HepG2 (cell line): ENCODE data around the gene ANXA10.

Experiments
- PCBP1 ChIP-seq: fragments of 200-400 bp; formaldehyde crosslinking; IDR thresholded peaks from 2 replicates; pipeline ENCODE4 v1.6.1; 2017; ENCODE audit warnings: mild to moderate bottlenecking, low read depth, low read length, borderline replicate concordance
- SP1 ChIP-seq, 2 experiments: fragments of 450-650 bp in 1 of 2; sonication (generic) in 1 of 2; formaldehyde crosslinking in 1 of 2; IDR thresholded peaks; 2 replicates each; pipeline versions ENCODE4 v1.4.0 to v1.6.1; 2016 to 2020; ENCODE audit warnings: missing genetic modification reagents in 1 of 2
- TARDBP ChIP-seq: sonication (generic); formaldehyde crosslinking; IDR thresholded peaks from 2 replicates; pipeline ENCODE4 v1.8.0; 2022; ENCODE audit warnings: mild to moderate bottlenecking, missing genetic modification reagents
- ZBTB1 ChIP-seq: sonication (generic); formaldehyde crosslinking; IDR thresholded peaks from 2 replicates; pipeline ENCODE4 v1.4.0; 2020; ENCODE audit warnings: missing genetic modification reagents, borderline replicate concordance
- TF ChIP-seq, protein P1 (sequence below): sonication (generic); formaldehyde crosslinking; IDR thresholded peaks from 2 replicates; pipeline ENCODE4 v1.4.0; 2020; ENCODE audit warnings: missing genetic modification reagents, mild to moderate bottlenecking, borderline replicate concordance
- TF ChIP-seq, protein P2 (sequence below): sonication (generic); formaldehyde crosslinking; IDR thresholded peaks from 2 replicates; pipeline ENCODE4 v1.4.0; 2020; ENCODE audit warnings: missing genetic modification reagents
- TF ChIP-seq, protein P3 (sequence below): sonication (generic); formaldehyde crosslinking; IDR thresholded peaks from 2 replicates; pipeline ENCODE4 v1.5.0; 2020; ENCODE audit warnings: mild to moderate bottlenecking, missing genetic modification reagents, moderate library complexity

DNA sequence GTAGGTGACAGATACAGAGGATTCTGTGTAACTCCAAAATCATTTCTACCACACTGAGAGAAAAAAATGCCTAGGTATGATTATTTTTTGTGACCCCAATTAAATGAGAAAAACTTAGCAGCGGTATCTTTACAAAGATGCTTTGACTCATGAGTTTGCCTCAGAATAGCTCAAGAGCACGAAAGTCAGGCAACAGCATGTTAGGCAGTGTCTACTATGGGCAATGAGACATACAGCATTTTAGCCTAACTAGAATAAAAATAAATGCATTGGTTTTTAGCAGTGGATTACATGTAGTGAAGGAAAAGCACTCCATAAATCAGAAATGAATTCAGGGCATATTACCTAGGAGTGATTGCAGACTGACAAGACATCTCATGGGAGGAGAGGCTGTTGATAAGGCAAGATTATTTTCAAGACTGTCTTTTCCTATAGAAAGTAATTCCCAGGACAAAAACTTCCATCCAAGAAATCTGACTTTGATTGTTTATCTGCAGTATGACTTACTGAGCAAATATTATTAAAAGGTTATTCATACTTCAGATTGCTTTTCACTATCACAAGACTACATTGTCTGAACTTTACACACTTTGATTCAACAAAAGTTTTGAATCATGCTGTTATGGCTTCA lies 3.6 kb downstream of the ANXA10 start:
- TF ChIP-seq, protein P1, sequence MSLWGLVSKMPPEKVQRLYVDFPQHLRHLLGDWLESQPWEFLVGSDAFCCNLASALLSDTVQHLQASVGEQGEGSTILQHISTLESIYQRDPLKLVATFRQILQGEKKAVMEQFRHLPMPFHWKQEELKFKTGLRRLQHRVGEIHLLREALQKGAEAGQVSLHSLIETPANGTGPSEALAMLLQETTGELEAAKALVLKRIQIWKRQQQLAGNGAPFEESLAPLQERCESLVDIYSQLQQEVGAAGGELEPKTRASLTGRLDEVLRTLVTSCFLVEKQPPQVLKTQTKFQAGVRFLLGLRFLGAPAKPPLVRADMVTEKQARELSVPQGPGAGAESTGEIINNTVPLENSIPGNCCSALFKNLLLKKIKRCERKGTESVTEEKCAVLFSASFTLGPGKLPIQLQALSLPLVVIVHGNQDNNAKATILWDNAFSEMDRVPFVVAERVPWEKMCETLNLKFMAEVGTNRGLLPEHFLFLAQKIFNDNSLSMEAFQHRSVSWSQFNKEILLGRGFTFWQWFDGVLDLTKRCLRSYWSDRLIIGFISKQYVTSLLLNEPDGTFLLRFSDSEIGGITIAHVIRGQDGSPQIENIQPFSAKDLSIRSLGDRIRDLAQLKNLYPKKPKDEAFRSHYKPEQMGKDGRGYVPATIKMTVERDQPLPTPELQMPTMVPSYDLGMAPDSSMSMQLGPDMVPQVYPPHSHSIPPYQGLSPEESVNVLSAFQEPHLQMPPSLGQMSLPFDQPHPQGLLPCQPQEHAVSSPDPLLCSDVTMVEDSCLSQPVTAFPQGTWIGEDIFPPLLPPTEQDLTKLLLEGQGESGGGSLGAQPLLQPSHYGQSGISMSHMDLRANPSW: no peak
- TF ChIP-seq ZBTB1: no peak
- TF ChIP-seq PCBP1: no peak
- TF ChIP-seq, protein P2, sequence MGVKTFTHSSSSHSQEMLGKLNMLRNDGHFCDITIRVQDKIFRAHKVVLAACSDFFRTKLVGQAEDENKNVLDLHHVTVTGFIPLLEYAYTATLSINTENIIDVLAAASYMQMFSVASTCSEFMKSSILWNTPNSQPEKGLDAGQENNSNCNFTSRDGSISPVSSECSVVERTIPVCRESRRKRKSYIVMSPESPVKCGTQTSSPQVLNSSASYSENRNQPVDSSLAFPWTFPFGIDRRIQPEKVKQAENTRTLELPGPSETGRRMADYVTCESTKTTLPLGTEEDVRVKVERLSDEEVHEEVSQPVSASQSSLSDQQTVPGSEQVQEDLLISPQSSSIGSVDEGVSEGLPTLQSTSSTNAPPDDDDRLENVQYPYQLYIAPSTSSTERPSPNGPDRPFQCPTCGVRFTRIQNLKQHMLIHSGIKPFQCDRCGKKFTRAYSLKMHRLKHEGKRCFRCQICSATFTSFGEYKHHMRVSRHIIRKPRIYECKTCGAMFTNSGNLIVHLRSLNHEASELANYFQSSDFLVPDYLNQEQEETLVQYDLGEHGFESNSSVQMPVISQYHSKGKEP (CRISPR knock-in tag): no peak
- TF ChIP-seq, protein P3, sequence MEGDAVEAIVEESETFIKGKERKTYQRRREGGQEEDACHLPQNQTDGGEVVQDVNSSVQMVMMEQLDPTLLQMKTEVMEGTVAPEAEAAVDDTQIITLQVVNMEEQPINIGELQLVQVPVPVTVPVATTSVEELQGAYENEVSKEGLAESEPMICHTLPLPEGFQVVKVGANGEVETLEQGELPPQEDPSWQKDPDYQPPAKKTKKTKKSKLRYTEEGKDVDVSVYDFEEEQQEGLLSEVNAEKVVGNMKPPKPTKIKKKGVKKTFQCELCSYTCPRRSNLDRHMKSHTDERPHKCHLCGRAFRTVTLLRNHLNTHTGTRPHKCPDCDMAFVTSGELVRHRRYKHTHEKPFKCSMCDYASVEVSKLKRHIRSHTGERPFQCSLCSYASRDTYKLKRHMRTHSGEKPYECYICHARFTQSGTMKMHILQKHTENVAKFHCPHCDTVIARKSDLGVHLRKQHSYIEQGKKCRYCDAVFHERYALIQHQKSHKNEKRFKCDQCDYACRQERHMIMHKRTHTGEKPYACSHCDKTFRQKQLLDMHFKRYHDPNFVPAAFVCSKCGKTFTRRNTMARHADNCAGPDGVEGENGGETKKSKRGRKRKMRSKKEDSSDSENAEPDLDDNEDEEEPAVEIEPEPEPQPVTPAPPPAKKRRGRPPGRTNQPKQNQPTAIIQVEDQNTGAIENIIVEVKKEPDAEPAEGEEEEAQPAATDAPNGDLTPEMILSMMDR (CRISPR knock-in tag): no peak
- no peak for TF ChIP-seq SP1 (IDR thresholded peaks at IDR 0.05)
- no peak for TF ChIP-seq SP1 (CRISPR knock-in tag; IDR thresholded peaks at IDR 0.05)
- TF ChIP-seq TARDBP (CRISPR knock-in tag): no peak
